GM12878 (cell line): ENCODE results near the gene NDUFA13. TPM values are rescaled to one million over a fixed set of nuclear protein-coding genes. Genes with fewer than 3 reads are reported as not detected.

Experiments used
- BCLAF1 ChIP-seq: fragments of 450-650 bp; IDR thresholded peaks from 2 replicates; pipeline ENCODE4 v1.6.1; 2017; ENCODE audit warnings: antibody characterized with exemption, mild to moderate bottlenecking, moderate library complexity
- E2F8 ChIP-seq: fragments of 450-650 bp; IDR thresholded peaks from 2 replicates; pipeline ENCODE4 v1.6.1; 2018; ENCODE audit warnings: mild to moderate bottlenecking, low read depth, moderate library complexity; ENCODE audit not compliant: partially characterized antibody
- IRF4 ChIP-seq: IDR thresholded peaks from 2 replicates; pipeline ENCODE4 v1.6.1; 2011; ENCODE audit warnings: low read depth, low read length
- MLLT1 ChIP-seq: fragments of 450-650 bp; IDR thresholded peaks from 2 replicates; pipeline ENCODE4 v1.6.1; 2016; ENCODE audit warnings: mild to moderate bottlenecking
- PBX3 ChIP-seq: IDR thresholded peaks from 2 replicates; pipeline ENCODE4 v1.6.1; 2011; ENCODE audit warnings: mild to moderate bottlenecking, low read depth, low read length, moderate library complexity; ENCODE audit not compliant: insufficient replicate concordance
- SKIL ChIP-seq: fragments of 450-650 bp; IDR thresholded peaks from 2 replicates; pipeline ENCODE4 v1.6.1; 2017; ENCODE audit warnings: mild to moderate bottlenecking, low read depth, inconsistent platforms; ENCODE audit not compliant: poor library complexity, severe bottlenecking
- TCF12 ChIP-seq: IDR thresholded peaks from 2 replicates; pipeline ENCODE4 v1.6.1; 2011; ENCODE audit warnings: low read depth, mild to moderate bottlenecking, low read length
- ZBTB33 ChIP-seq: fragments of 450-650 bp; IDR thresholded peaks from 2 replicates; pipeline ENCODE4 v1.6.1; 2017; ENCODE audit warnings: mild to moderate bottlenecking
- ZNF217 ChIP-seq: fragments of 450-650 bp; IDR thresholded peaks from 2 replicates; pipeline ENCODE4 v1.6.1; 2017; ENCODE audit warnings: antibody characterized with exemption, mild to moderate bottlenecking
- polyA plus RNA-seq, 11 experiments: library from polyadenylated mRNA; depleted of rRNA in 4 of 11; unstranded in 6 of 11; stranded (reverse) in 5 of 11; fragments of >200 nt; fragmentation: Nextera tagmentation in 4 of 11; fragmentation: Illumina TruSeq in 1 of 11; extraction: Ambion mirVana in 4 of 11; extraction: Trizol in 1 of 11; gene quantifications; 1 replicate in 1 of 11; 2 replicates in 10 of 11; pipeline versions ENCODE4 v1.2.1 to v1.2.3, GENCODE V29; 2011 to 2016; ENCODE audit warnings: inconsistent platforms in 2 of 11, missing spikeins in 2 of 11, low read depth in 1 of 11
- total RNA-seq, 4 experiments: library from RNA; depleted of rRNA in 3 of 4; stranded (reverse); fragments of >200 nt in 3 of 4; fragmentation: Illumina TruSeq in 1 of 4; extraction: Trizol in 1 of 4; gene quantifications; 2 replicates each; pipeline versions ENCODE4 v1.2.1 to v1.2.3, GENCODE V29; 2013 to 2021

Gene NDUFA13
- total and polyA plus RNA-seq, 10 of the 15 experiments (the other 5 are each of a cell fraction or from before 2014, with no cell fraction given), result 224 to 586 (median 456) TPM

- TF ChIP-seq TCF12 (0 out of 2 replicates have a peak, but pooled peaks have one; percentile 9), MLLT1 (peak; percentile 69; the same call in 1 of the 2 replicates), PBX3 (no peak), SKIL (peak; percentile 89), BCLAF1 (no peak), ZBTB33 (peak; percentile 34; the same call in 1 of the 2 replicates), E2F8 (peak; percentile 21), ZNF217 (0 out of 2 replicates have a peak, but pooled peaks have one; percentile 55), IRF4 (no peak)
- TF ChIP-seq, all 136 proteins: peak for 15
These were observed 47.5 kb upstream of the NDUFA13 start (continued) for GRCh38 chr19:19468424-19469050.
